NCI-H446 (cell line): ENCODE results near the gene WWTR1.

Source experiments
- DNase-seq, 2 experiments: peaks; one replicate each; lab custom pipeline; 2025; lab: John Stamatoyannopoulos, UW

WWTR1 gene

GRCh38 chr3:149470381-149470780 is 187.4 kb downstream of the WWTR1 start:
- no peak for DNase-seq

GRCh38 chr3:149468504-149469212 is 189.2 kb downstream of the WWTR1 start:
- DNase-seq = no peak
